Smooth muscle cell of the umbilical artery (primary cell): ENCODE data around the gene TMEM87B. TPM values are rescaled to one million over a fixed set of nuclear protein-coding genes. Genes with fewer than 3 reads are reported as not detected.

Source experiments
- total RNA-seq: library from RNA; depleted of rRNA; stranded (reverse); fragments of >200 nt; gene quantifications from 2 replicates; pipeline ENCODE4 v1.2.3, GENCODE V29; 2014

Gene TMEM87B
- total RNA-seq = 74.7 and 115 TPM in 2 replicates

GRCh38 chr2:112054847-112055729 is at the start of gene TMEM87B:
Gene TMEM87B, plus strand, starts transcription at chr2:112055269. Its CDS starts 323 bp downstream, at chr2:112055592.

GRCh38 chr2:112138159-112139032 is 83.3 kb downstream of the TMEM87B start, which contains the start of gene FBLN7:
Gene FBLN7, plus strand, starts transcription at chr2:112138385. Its CDS starts 271 bp downstream, at chr2:112138656.

Other genes starting within 250 kb of the TMEM87B start
- gene ANAPC1, start 171.1 kb upstream of the TMEM87B start, total RNA-seq = 52.3 and 62.0 TPM in 2 replicates
- gene MERTK, start 156.7 kb upstream of the TMEM87B start, total RNA-seq = 0.30 and 0.46 TPM in 2 replicates
- 0.18 and 0.30 TPM in 2 replicates for gene FBLN7, start 83.1 kb downstream of the TMEM87B start, total RNA-seq
- 6.6 and 6.8 TPM in 2 replicates for gene ZC3H8, start 199.8 kb downstream of the TMEM87B start, total RNA-seq
- gene ZC3H6, start 220.3 kb downstream of the TMEM87B start, total RNA-seq = 5.9 and 6.7 TPM in 2 replicates